WTC11 (cell line): Measurements from ENCODE around the gene CAPN14. TPM values are rescaled to one million over a fixed set of nuclear protein-coding genes. Genes with fewer than 3 reads are reported as not detected.
A peak's percentile ranks its signal among the peaks of the same experiment; 100 is the strongest.

Experiments used
- CBFB ChIP-seq: sonication (generic); formaldehyde crosslinking; IDR thresholded peaks from 2 replicates; pipeline ENCODE4 v1.8.1; 2022; ENCODE audit warnings: mild to moderate bottlenecking, low read depth, missing genetic modification reagents
- GABPB1 ChIP-seq: sonication (generic); formaldehyde crosslinking; IDR thresholded peaks from 2 replicates; pipeline ENCODE4 v1.8.1; 2023; ENCODE audit warnings: mild to moderate bottlenecking, missing genetic modification reagents
- GRHL2 ChIP-seq: fragments of 250-450 bp; sonication (Bioruptor Pico); IDR thresholded peaks from 2 replicates; pipeline ENCODE4 v1.8.0; 2022; ENCODE audit warnings: mild to moderate bottlenecking, moderate library complexity; ENCODE audit not compliant: insufficient replicate concordance, severe bottlenecking
- IRF2 ChIP-seq: sonication (generic); formaldehyde crosslinking; IDR thresholded peaks from 2 replicates; pipeline ENCODE4 v1.8.0; 2022; ENCODE audit warnings: low read depth, missing genetic modification reagents, borderline replicate concordance
- NFATC4 ChIP-seq: fragments of 250-450 bp; sonication (Bioruptor Pico); IDR thresholded peaks from 2 replicates; pipeline ENCODE4 v1.9.0; 2021; ENCODE audit warnings: mild to moderate bottlenecking
- NR2C2 ChIP-seq: sonication (generic); formaldehyde crosslinking; IDR thresholded peaks from 2 replicates; pipeline ENCODE4 v1.8.0; 2022; ENCODE audit warnings: mild to moderate bottlenecking, missing genetic modification reagents
- SMAD4 ChIP-seq: sonication (generic); formaldehyde crosslinking; IDR thresholded peaks from 2 replicates; pipeline ENCODE4 v1.8.0; 2022; ENCODE audit warnings: mild to moderate bottlenecking, missing genetic modification reagents
- TEAD4 ChIP-seq: sonication (generic); formaldehyde crosslinking; IDR thresholded peaks from 2 replicates; pipeline ENCODE4 v1.8.0; 2022; ENCODE audit warnings: mild to moderate bottlenecking, missing genetic modification reagents
- ZNF396 ChIP-seq: fragments of 250-450 bp; sonication (Bioruptor Pico); IDR thresholded peaks from 2 replicates; pipeline ENCODE4 v1.8.0; 2021; ENCODE audit warnings: mild to moderate bottlenecking, moderate library complexity, borderline replicate concordance
- ZNF416 ChIP-seq: fragments of 250-450 bp; sonication (Bioruptor Pico); IDR thresholded peaks from 2 replicates; pipeline ENCODE4 v1.9.0; 2021; ENCODE audit warnings: mild to moderate bottlenecking, inconsistent platforms
- ZNF423 ChIP-seq: fragments of 250-450 bp; sonication (Bioruptor Pico); IDR thresholded peaks from 2 replicates; pipeline ENCODE4 v2.1.2; 2022; ENCODE audit warnings: mild to moderate bottlenecking, moderate library complexity
- total RNA-seq: library from RNA; stranded (reverse); gene quantifications from 3 replicates; pipeline ENCODE4 v1.2.3, GENCODE V29; 2021
- TF ChIP-seq, protein P1 (sequence below): fragments of 250-450 bp; sonication (Bioruptor Pico); IDR thresholded peaks from 2 replicates; pipeline ENCODE4 v1.8.0; 2021; ENCODE audit warnings: mild to moderate bottlenecking
- TF ChIP-seq, protein P2 (sequence below): sonication (generic); formaldehyde crosslinking; IDR thresholded peaks from 2 replicates; pipeline ENCODE4 v1.8.1; 2022; ENCODE audit warnings: low read depth, missing genetic modification reagents, borderline replicate concordance
- TF ChIP-seq, protein P3 (sequence below): sonication (generic); formaldehyde crosslinking; IDR thresholded peaks from 2 replicates; pipeline ENCODE4 v1.8.1; 2022; ENCODE audit warnings: mild to moderate bottlenecking, moderate library complexity, missing genetic modification reagents
- TF ChIP-seq, protein P4 (sequence below): sonication (generic); formaldehyde crosslinking; IDR thresholded peaks from 2 replicates; pipeline ENCODE4 v1.8.0; 2023; ENCODE audit warnings: missing genetic modification reagents, mild to moderate bottlenecking, borderline replicate concordance
- TF ChIP-seq, protein P5 (sequence below): fragments of 250-450 bp; sonication (Bioruptor Pico); IDR thresholded peaks from 2 replicates; pipeline ENCODE4 v1.9.0; 2021; ENCODE audit warnings: mild to moderate bottlenecking
- TF ChIP-seq, protein P6 (sequence below): fragments of 250-450 bp; sonication (Bioruptor Pico); IDR thresholded peaks from 2 replicates; pipeline ENCODE4 v1.9.0; 2021; ENCODE audit warnings: mild to moderate bottlenecking, borderline replicate concordance
- TF ChIP-seq, protein P7 (sequence below): sonication (generic); formaldehyde crosslinking; IDR thresholded peaks from 2 replicates; pipeline ENCODE4 v1.8.1; 2022; ENCODE audit warnings: low read depth, mild to moderate bottlenecking, moderate library complexity, missing genetic modification reagents, borderline replicate concordance

Gene CAPN14
- total RNA-seq, 1 experiment from 2014 or later: 0.11 TPM

DNA sequence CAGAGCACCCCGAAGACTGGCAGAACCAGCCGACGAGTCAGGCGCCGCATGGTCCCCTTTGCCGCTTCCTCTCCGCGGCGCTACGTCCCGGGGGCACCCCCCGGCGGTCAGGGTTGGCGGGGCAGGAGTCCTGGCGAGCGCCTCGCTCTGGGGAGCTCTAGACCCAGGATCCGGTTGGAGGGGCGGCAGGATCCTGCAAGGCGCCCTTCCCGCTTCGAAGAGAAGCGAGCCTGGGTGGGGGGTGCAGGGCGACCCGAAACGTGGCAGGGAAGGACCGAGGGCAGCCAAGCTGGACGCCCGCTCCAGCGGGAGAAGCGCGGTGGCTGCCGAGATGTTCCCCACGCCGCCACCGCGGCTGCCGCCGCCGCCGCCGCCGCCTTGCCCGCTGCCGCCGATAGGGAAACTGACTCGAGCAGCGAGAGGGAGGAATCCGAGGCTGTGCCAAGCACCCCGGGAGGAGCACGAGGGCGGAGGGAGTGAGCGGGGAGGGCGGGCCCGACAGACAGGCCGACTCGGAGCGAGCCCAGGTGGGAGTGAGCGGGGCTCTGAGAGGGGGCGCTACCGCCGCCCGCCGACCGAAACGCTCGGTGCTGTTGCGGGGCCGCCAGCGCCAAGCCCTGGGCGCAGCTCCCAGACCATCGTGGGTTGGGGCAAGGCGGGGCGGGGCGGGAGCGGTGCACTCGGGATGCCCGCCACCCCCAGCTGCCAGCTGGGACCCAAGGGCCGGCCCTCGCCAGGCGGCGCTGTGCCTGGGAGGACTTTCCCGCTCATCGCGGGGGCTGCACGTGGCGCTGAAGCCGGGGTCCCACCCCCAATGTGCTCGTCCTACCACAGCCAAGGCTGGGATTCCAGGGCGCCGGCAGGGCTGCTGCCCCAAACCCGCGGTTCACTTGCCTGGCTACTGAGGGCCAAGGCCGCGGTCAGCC, 79.0 kb downstream of the CAPN14 start, which contains the start of gene GALNT14 (continued):
- TF ChIP-seq, protein P1, sequence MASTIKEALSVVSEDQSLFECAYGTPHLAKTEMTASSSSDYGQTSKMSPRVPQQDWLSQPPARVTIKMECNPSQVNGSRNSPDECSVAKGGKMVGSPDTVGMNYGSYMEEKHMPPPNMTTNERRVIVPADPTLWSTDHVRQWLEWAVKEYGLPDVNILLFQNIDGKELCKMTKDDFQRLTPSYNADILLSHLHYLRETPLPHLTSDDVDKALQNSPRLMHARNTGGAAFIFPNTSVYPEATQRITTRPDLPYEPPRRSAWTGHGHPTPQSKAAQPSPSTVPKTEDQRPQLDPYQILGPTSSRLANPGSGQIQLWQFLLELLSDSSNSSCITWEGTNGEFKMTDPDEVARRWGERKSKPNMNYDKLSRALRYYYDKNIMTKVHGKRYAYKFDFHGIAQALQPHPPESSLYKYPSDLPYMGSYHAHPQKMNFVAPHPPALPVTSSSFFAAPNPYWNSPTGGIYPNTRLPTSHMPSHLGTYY: no peak
- TF ChIP-seq, protein P2, sequence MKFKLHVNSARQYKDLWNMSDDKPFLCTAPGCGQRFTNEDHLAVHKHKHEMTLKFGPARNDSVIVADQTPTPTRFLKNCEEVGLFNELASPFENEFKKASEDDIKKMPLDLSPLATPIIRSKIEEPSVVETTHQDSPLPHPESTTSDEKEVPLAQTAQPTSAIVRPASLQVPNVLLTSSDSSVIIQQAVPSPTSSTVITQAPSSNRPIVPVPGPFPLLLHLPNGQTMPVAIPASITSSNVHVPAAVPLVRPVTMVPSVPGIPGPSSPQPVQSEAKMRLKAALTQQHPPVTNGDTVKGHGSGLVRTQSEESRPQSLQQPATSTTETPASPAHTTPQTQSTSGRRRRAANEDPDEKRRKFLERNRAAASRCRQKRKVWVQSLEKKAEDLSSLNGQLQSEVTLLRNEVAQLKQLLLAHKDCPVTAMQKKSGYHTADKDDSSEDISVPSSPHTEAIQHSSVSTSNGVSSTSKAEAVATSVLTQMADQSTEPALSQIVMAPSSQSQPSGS: no peak; the same call in 1 of the 2 replicates
- TF ChIP-seq GABPB1 (CRISPR knock-in tag) (no peak), GRHL2 (CRISPR knock-in tag) (no peak), SMAD4 (CRISPR knock-in tag) (peak; percentile 37; the same call in 1 of the 2 replicates), ZNF423 (CRISPR knock-in tag) (peak; percentile 82), IRF2 (no peak), ZNF416 (CRISPR knock-in tag) (no peak), CBFB (CRISPR knock-in tag) (0 out of 2 replicates have a peak, but pooled peaks have one; percentile 65), TEAD4 (CRISPR knock-in tag) (peak; percentile 71; the same call in 1 of the 2 replicates), NR2C2 (CRISPR knock-in tag) (peak; percentile 73), NFATC4 (no peak), ZNF396 (CRISPR knock-in tag) (no peak)
- TF ChIP-seq, protein P3, sequence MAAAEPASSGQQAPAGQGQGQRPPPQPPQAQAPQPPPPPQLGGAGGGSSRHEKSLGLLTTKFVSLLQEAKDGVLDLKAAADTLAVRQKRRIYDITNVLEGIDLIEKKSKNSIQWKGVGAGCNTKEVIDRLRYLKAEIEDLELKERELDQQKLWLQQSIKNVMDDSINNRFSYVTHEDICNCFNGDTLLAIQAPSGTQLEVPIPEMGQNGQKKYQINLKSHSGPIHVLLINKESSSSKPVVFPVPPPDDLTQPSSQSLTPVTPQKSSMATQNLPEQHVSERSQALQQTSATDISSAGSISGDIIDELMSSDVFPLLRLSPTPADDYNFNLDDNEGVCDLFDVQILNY (CRISPR knock-in tag): peak; percentile 76; the same call in 1 of the 2 replicates
- TF ChIP-seq, protein P4, sequence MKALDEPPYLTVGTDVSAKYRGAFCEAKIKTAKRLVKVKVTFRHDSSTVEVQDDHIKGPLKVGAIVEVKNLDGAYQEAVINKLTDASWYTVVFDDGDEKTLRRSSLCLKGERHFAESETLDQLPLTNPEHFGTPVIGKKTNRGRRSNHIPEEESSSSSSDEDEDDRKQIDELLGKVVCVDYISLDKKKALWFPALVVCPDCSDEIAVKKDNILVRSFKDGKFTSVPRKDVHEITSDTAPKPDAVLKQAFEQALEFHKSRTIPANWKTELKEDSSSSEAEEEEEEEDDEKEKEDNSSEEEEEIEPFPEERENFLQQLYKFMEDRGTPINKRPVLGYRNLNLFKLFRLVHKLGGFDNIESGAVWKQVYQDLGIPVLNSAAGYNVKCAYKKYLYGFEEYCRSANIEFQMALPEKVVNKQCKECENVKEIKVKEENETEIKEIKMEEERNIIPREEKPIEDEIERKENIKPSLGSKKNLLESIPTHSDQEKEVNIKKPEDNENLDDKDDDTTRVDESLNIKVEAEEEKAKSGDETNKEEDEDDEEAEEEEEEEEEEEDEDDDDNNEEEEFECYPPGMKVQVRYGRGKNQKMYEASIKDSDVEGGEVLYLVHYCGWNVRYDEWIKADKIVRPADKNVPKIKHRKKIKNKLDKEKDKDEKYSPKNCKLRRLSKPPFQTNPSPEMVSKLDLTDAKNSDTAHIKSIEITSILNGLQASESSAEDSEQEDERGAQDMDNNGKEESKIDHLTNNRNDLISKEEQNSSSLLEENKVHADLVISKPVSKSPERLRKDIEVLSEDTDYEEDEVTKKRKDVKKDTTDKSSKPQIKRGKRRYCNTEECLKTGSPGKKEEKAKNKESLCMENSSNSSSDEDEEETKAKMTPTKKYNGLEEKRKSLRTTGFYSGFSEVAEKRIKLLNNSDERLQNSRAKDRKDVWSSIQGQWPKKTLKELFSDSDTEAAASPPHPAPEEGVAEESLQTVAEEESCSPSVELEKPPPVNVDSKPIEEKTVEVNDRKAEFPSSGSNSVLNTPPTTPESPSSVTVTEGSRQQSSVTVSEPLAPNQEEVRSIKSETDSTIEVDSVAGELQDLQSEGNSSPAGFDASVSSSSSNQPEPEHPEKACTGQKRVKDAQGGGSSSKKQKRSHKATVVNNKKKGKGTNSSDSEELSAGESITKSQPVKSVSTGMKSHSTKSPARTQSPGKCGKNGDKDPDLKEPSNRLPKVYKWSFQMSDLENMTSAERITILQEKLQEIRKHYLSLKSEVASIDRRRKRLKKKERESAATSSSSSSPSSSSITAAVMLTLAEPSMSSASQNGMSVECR (CRISPR knock-in tag): peak; percentile 14; the same call in 1 of the 2 replicates
- TF ChIP-seq, protein P5, sequence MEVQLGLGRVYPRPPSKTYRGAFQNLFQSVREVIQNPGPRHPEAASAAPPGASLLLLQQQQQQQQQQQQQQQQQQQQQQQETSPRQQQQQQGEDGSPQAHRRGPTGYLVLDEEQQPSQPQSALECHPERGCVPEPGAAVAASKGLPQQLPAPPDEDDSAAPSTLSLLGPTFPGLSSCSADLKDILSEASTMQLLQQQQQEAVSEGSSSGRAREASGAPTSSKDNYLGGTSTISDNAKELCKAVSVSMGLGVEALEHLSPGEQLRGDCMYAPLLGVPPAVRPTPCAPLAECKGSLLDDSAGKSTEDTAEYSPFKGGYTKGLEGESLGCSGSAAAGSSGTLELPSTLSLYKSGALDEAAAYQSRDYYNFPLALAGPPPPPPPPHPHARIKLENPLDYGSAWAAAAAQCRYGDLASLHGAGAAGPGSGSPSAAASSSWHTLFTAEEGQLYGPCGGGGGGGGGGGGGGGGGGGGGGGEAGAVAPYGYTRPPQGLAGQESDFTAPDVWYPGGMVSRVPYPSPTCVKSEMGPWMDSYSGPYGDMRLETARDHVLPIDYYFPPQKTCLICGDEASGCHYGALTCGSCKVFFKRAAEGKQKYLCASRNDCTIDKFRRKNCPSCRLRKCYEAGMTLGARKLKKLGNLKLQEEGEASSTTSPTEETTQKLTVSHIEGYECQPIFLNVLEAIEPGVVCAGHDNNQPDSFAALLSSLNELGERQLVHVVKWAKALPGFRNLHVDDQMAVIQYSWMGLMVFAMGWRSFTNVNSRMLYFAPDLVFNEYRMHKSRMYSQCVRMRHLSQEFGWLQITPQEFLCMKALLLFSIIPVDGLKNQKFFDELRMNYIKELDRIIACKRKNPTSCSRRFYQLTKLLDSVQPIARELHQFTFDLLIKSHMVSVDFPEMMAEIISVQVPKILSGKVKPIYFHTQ (CRISPR knock-in tag): no peak
- TF ChIP-seq, protein P6, sequence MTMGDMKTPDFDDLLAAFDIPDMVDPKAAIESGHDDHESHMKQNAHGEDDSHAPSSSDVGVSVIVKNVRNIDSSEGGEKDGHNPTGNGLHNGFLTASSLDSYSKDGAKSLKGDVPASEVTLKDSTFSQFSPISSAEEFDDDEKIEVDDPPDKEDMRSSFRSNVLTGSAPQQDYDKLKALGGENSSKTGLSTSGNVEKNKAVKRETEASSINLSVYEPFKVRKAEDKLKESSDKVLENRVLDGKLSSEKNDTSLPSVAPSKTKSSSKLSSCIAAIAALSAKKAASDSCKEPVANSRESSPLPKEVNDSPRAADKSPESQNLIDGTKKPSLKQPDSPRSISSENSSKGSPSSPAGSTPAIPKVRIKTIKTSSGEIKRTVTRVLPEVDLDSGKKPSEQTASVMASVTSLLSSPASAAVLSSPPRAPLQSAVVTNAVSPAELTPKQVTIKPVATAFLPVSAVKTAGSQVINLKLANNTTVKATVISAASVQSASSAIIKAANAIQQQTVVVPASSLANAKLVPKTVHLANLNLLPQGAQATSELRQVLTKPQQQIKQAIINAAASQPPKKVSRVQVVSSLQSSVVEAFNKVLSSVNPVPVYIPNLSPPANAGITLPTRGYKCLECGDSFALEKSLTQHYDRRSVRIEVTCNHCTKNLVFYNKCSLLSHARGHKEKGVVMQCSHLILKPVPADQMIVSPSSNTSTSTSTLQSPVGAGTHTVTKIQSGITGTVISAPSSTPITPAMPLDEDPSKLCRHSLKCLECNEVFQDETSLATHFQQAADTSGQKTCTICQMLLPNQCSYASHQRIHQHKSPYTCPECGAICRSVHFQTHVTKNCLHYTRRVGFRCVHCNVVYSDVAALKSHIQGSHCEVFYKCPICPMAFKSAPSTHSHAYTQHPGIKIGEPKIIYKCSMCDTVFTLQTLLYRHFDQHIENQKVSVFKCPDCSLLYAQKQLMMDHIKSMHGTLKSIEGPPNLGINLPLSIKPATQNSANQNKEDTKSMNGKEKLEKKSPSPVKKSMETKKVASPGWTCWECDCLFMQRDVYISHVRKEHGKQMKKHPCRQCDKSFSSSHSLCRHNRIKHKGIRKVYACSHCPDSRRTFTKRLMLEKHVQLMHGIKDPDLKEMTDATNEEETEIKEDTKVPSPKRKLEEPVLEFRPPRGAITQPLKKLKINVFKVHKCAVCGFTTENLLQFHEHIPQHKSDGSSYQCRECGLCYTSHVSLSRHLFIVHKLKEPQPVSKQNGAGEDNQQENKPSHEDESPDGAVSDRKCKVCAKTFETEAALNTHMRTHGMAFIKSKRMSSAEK (CRISPR knock-in tag): no peak
- TF ChIP-seq, protein P7, sequence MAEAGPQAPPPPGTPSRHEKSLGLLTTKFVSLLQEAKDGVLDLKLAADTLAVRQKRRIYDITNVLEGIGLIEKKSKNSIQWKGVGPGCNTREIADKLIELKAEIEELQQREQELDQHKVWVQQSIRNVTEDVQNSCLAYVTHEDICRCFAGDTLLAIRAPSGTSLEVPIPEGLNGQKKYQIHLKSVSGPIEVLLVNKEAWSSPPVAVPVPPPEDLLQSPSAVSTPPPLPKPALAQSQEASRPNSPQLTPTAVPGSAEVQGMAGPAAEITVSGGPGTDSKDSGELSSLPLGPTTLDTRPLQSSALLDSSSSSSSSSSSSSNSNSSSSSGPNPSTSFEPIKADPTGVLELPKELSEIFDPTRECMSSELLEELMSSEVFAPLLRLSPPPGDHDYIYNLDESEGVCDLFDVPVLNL (CRISPR knock-in tag): 0 out of 2 replicates have a peak, but pooled peaks have one; percentile 6
